Trophoblast cell (in vitro differentiated cells and primary cell): ENCODE data around the gene CHPT1.
A peak's percentile ranks its signal among the peaks of the same experiment; 100 is the strongest.

ENCODE experiments used
- DNase-seq, 2 donors: peaks; one replicate each; pipeline ENCODE4 v3.0.0-alpha.2; 2016
- H2AFZ ChIP-seq: 2 replicates; pipeline ENCODE4 v1.6.1; 2013; ENCODE audit warnings: low read length, moderate library complexity, mild to moderate bottlenecking; ENCODE audit not compliant: insufficient read depth, poor library complexity
- H2AK5ac ChIP-seq: 2 replicates; pipeline ENCODE4 v1.6.1; 2013; ENCODE audit warnings: mild to moderate bottlenecking, low read length
- H2BK120ac ChIP-seq: 2 replicates; pipeline ENCODE4 v1.6.1; 2013; ENCODE audit warnings: low read length, mild to moderate bottlenecking, moderate library complexity; ENCODE audit not compliant: insufficient read depth, poor library complexity
- H2BK12ac ChIP-seq: 2 replicates; pipeline ENCODE4 v1.6.1; 2013; ENCODE audit warnings: mild to moderate bottlenecking, low read length, moderate library complexity
- H2BK5ac ChIP-seq: 2 replicates; pipeline ENCODE4 v1.6.1; 2013; ENCODE audit warnings: low read length, low read depth, moderate library complexity, mild to moderate bottlenecking; ENCODE audit not compliant: poor library complexity
- H3K14ac ChIP-seq: 2 replicates; pipeline ENCODE4 v1.6.1; 2013; ENCODE audit warnings: mild to moderate bottlenecking, low read length
- H3K18ac ChIP-seq: 2 replicates; pipeline ENCODE4 v1.6.1; 2013; ENCODE audit warnings: mild to moderate bottlenecking, low read length
- H3K23ac ChIP-seq: 2 replicates; pipeline ENCODE4 v1.6.1; 2013; ENCODE audit warnings: low read length
- H3K27ac ChIP-seq: 2 replicates; pipeline ENCODE4 v1.5.1; 2013; ENCODE audit warnings: low read depth, mild to moderate bottlenecking, inconsistent platforms, low read length, moderate library complexity
- H3K27me3 ChIP-seq: 2 replicates; pipeline ENCODE4 v1.6.1; 2013; ENCODE audit warnings: inconsistent platforms, mild to moderate bottlenecking, low read length, moderate library complexity; ENCODE audit not compliant: insufficient read depth
- H3K36me3 ChIP-seq, 2 experiments: 1 replicate in 1 of 2; 2 replicates in 1 of 2; pipeline ENCODE4 v1.6.1; 2013; ENCODE audit warnings: low read length in 2 of 2, mild to moderate bottlenecking in 2 of 2, moderate library complexity in 1 of 2; ENCODE audit not compliant: insufficient read depth in 2 of 2, control insufficient read depth in 1 of 2
- H3K4ac ChIP-seq: 2 replicates; pipeline ENCODE4 v1.6.1; 2013; ENCODE audit warnings: low read depth, mild to moderate bottlenecking, low read length, moderate library complexity
- H3K4me1 ChIP-seq, 2 experiments: 1 replicate in 1 of 2; 2 replicates in 1 of 2; pipeline ENCODE4 v1.6.1; 2013; ENCODE audit warnings: low read length in 2 of 2, mild to moderate bottlenecking in 2 of 2, moderate library complexity in 1 of 2; ENCODE audit not compliant: insufficient read depth in 2 of 2, control insufficient read depth in 1 of 2
- H3K4me2 ChIP-seq: 2 replicates; pipeline ENCODE4 v1.6.1; 2013; ENCODE audit warnings: inconsistent platforms, mild to moderate bottlenecking, low read length, moderate library complexity
- H3K4me3 ChIP-seq: 2 replicates; pipeline ENCODE4 v1.5.1; 2013; ENCODE audit warnings: mild to moderate bottlenecking, low read depth, low read length, inconsistent platforms
- H3K79me1 ChIP-seq: one replicate; pipeline ENCODE4 v1.6.1; 2013; ENCODE audit warnings: low read length
- H3K79me2 ChIP-seq: 2 replicates; pipeline ENCODE4 v1.6.1; 2013; ENCODE audit warnings: low read length, mild to moderate bottlenecking; ENCODE audit not compliant: control insufficient read depth, insufficient read depth, poor library complexity
- H3K9ac ChIP-seq: 2 replicates; pipeline ENCODE4 v1.6.1; 2013; ENCODE audit warnings: mild to moderate bottlenecking, low read length
- H3K9me3 ChIP-seq: 2 replicates; pipeline ENCODE4 v1.6.1; 2013; ENCODE audit warnings: low read depth, mild to moderate bottlenecking, control low read depth, inconsistent platforms, low read length; ENCODE audit not compliant: insufficient read depth
- H4K12ac ChIP-seq: 2 replicates; pipeline ENCODE4 v1.6.1; 2013; ENCODE audit warnings: low read depth, mild to moderate bottlenecking, low read length, moderate library complexity
- H4K8ac ChIP-seq: 2 replicates; pipeline ENCODE4 v1.6.1; 2013; ENCODE audit warnings: low read depth, mild to moderate bottlenecking, low read length, moderate library complexity
- H4K91ac ChIP-seq: one replicate; pipeline ENCODE4 v1.6.1; 2013; ENCODE audit warnings: low read depth, mild to moderate bottlenecking, low read length, moderate library complexity
- WGBS: extraction: QIAGEN DNeasy Blood & Tissue Kit; methylation state at CpG from one replicate; pipeline ENCODE4 v1.1.7; 2013; ENCODE audit warnings: missing lambda C conversion rate; ENCODE audit not compliant: insufficient read length, insufficient coverage; ENCODE audit errors: extremely low coverage; 5-methylcytosine and 5-hydroxymethylcytosine counted together

CHPT1 gene

GRCh38 chr12:101691503-101692096 lies 5.8 kb upstream of the CHPT1 start:
- no peak overlapping the region for H2AFZ ChIP-seq
- no peaks in the 10 kb centered on the region for H3K36me3 ChIP-seq
- no peak overlapping the region for H2BK120ac ChIP-seq
- no peaks in the 10 kb centered on the region for H3K79me1 ChIP-seq
- no peak overlapping the region for H2BK12ac ChIP-seq
- no peaks in the 10 kb centered on the region for H3K9me3 ChIP-seq
- no peak overlapping the region for H3K4me3 ChIP-seq
- H3K4me1 ChIP-seq = no peaks in the 10 kb centered on the region
- no peak for DNase-seq
- H4K91ac ChIP-seq = no peak overlapping the region
- no peak overlapping the region for H3K23ac ChIP-seq
- no peak overlapping the region for H3K4me2 ChIP-seq
- H4K12ac ChIP-seq = no peak overlapping the region
- H3K27ac ChIP-seq = no peak overlapping the region
- no peak overlapping the region for H4K8ac ChIP-seq
- no peak overlapping the region for H3K14ac ChIP-seq
- H2AK5ac ChIP-seq = no peak overlapping the region
- H3K27me3 ChIP-seq = no peaks in the 10 kb centered on the region
- H2BK5ac ChIP-seq = no peak overlapping the region
- H3K79me2 ChIP-seq = no peaks in the 10 kb centered on the region
- WGBS = no CpG with 5 or more reads among the region's 1 CpG
- no peak overlapping the region for H3K9ac ChIP-seq
- no peak overlapping the region for H3K18ac ChIP-seq
- H3K4ac ChIP-seq = no peak overlapping the region

- no CpG with 5 or more reads among the region's 2 CpGs for WGBS
Observed at GRCh38 chr12:101694297-101694848, 3.1 kb upstream of the CHPT1 start.

GRCh38 chr12:101694986-101695385 lies 2.5 kb upstream of the CHPT1 start:
- Histone ChIP-seq H3K36me3 (no peaks in the 10 kb centered on the region), H3K27me3 (no peaks in the 10 kb centered on the region), H3K79me2 (peaks cover 3% of the 10 kb centered on the region), H4K12ac (no peak overlapping the region), H3K9me3 (no peaks in the 10 kb centered on the region), H2BK120ac (no peak overlapping the region), H3K9ac (no peak overlapping the region), H3K4ac (no peak overlapping the region), H3K14ac (no peak overlapping the region), H3K23ac (no peak overlapping the region), H2AK5ac (no peak overlapping the region), H2BK12ac (no peak overlapping the region), H2BK5ac (no peak overlapping the region), H3K27ac (no peak overlapping the region), H3K79me1 (peaks cover 7% of the 10 kb centered on the region), H3K4me2 (no peak overlapping the region), H3K4me1 (no peaks in the 10 kb centered on the region), H4K91ac (no peak overlapping the region), H4K8ac (no peak overlapping the region), H3K4me3 (no peak overlapping the region), H2AFZ (no peak overlapping the region), H3K18ac (no peak overlapping the region)
- no CpG with 5 or more reads among the region's 2 CpGs for WGBS
- no peak for DNase-seq

More at GRCh38 chr12:101694297-101694848, 3.1 kb upstream of the CHPT1 start:
- no peak overlapping the region for H3K27ac ChIP-seq
- no peak overlapping the region for H2AFZ ChIP-seq
- no peaks in the 10 kb centered on the region for H3K9me3 ChIP-seq
- H3K4me3 ChIP-seq = no peak overlapping the region
- no peak overlapping the region for H3K14ac ChIP-seq
- H2AK5ac ChIP-seq = no peak overlapping the region
- H4K8ac ChIP-seq = no peak overlapping the region
- no peak overlapping the region for H2BK12ac ChIP-seq
- H4K12ac ChIP-seq = no peak overlapping the region
- peak in 1 of 2 donors; percentile 23 for DNase-seq
- peaks cover 7% of the 10 kb centered on the region for H3K79me1 ChIP-seq
- no peaks in the 10 kb centered on the region for H3K27me3 ChIP-seq
- H3K4me2 ChIP-seq = no peak overlapping the region
- H2BK120ac ChIP-seq = no peak overlapping the region
- no peak overlapping the region for H3K9ac ChIP-seq
- no peak overlapping the region for H3K18ac ChIP-seq
- H3K36me3 ChIP-seq = no peaks in the 10 kb centered on the region
- H3K23ac ChIP-seq = no peak overlapping the region
- no peak overlapping the region for H2BK5ac ChIP-seq
- no peaks in the 10 kb centered on the region for H3K4me1 ChIP-seq
- no peak overlapping the region for H3K4ac ChIP-seq
- peaks cover 3% of the 10 kb centered on the region for H3K79me2 ChIP-seq
- H4K91ac ChIP-seq = no peak overlapping the region

- no peak overlapping the region for H3K4me3 ChIP-seq
- no peak overlapping the region for H3K4me2 ChIP-seq
- no peak overlapping the region for H2AFZ ChIP-seq
- H3K18ac ChIP-seq = no peak overlapping the region
- H3K79me2 ChIP-seq = peaks cover 3% of the 10 kb centered on the region
- no peaks in the 10 kb centered on the region for H3K36me3 ChIP-seq
- H3K9me3 ChIP-seq = no peaks in the 10 kb centered on the region
- no peak overlapping the region for H3K4ac ChIP-seq
- no peaks in the 10 kb centered on the region for H3K4me1 ChIP-seq
- no peak overlapping the region for H4K8ac ChIP-seq
- no CpG with 5 or more reads among the region's 1 CpG for WGBS
- H3K23ac ChIP-seq = no peak overlapping the region
- H2BK120ac ChIP-seq = no peak overlapping the region
- H3K9ac ChIP-seq = no peak overlapping the region
- H3K14ac ChIP-seq = no peak overlapping the region
- no peak overlapping the region for H3K27ac ChIP-seq
- no peak overlapping the region for H4K91ac ChIP-seq
- H3K27me3 ChIP-seq = no peaks in the 10 kb centered on the region
- no peak overlapping the region for H2BK12ac ChIP-seq
- no peak overlapping the region for H2AK5ac ChIP-seq
- DNase-seq = peak in 1 of 2 donors; percentile 48
- no peak overlapping the region for H4K12ac ChIP-seq
- H3K79me1 ChIP-seq = peaks cover 7% of the 10 kb centered on the region
- no peak overlapping the region for H2BK5ac ChIP-seq
Observed at GRCh38 chr12:101695706-101696105, 1.7 kb upstream of the CHPT1 start.
